GM21528 (cell line): ENCODE results near the gene PTGDS.

Experiments used
- ATAC-seq: cut with Tn5 transposase; IDR thresholded peaks from one replicate; pipeline ENCODE4 v1.9.1; 2021; ENCODE audit warnings: mild to moderate bottlenecking, moderate library complexity; ENCODE audit not compliant: unreplicated experiment, low FRiP score

PTGDS gene

GRCh38 chr9:136957461-136957860 lies 19.8 kb upstream of the PTGDS start:
- ATAC-seq, result no peak

GRCh38 chr9:136957901-136958300 lies 19.4 kb upstream of the PTGDS start:
- no peak for ATAC-seq

GRCh38 chr9:136958473-136958872 lies 18.8 kb upstream of the PTGDS start:
- no peak for ATAC-seq

- ATAC-seq, result no peak
Observed at GRCh38 chr9:136958898-136959850, 18.1 kb upstream of the PTGDS start.

GRCh38 chr9:136960212-136960937 lies 16.9 kb upstream of the PTGDS start:
- ATAC-seq, result no peak

GRCh38 chr9:136960938-136961275 lies 16.4 kb upstream of the PTGDS start:
- ATAC-seq, result no peak

- ATAC-seq, result no peak
Observed at GRCh38 chr9:136961279-136962065, 15.8 kb upstream of the PTGDS start.

GRCh38 chr9:136962163-136962562 lies 15.1 kb upstream of the PTGDS start:
- no peak for ATAC-seq

GRCh38 chr9:136962701-136963248 lies 14.5 kb upstream of the PTGDS start:
- ATAC-seq, result no peak

GRCh38 chr9:136963341-136963740 lies 14.0 kb upstream of the PTGDS start:
- ATAC-seq, result no peak

GRCh38 chr9:136963751-136964150 lies 13.6 kb upstream of the PTGDS start:
- no peak for ATAC-seq

GRCh38 chr9:136964171-136964689 lies 13.1 kb upstream of the PTGDS start:
- no peak for ATAC-seq

- ATAC-seq, result no peak
Observed at GRCh38 chr9:136964833-136965422, 12.4 kb upstream of the PTGDS start.

- no peak for ATAC-seq
Observed at GRCh38 chr9:136965771-136966484, 11.4 kb upstream of the PTGDS start.

GRCh38 chr9:136968333-136969127 lies 8.8 kb upstream of the PTGDS start:
- ATAC-seq, result no peak

- no peak for ATAC-seq
Observed at GRCh38 chr9:136969150-136969549, 8.2 kb upstream of the PTGDS start.

- no peak for ATAC-seq
Observed at GRCh38 chr9:136969774-136970173, 7.5 kb upstream of the PTGDS start.

GRCh38 chr9:136970361-136970760 lies 6.9 kb upstream of the PTGDS start:
- ATAC-seq, result no peak

- ATAC-seq, result no peak
Observed at GRCh38 chr9:136971746-136972145, 5.6 kb upstream of the PTGDS start.
